ENCODE results near the gene DNER. TPM values are rescaled to one million over a fixed set of nuclear protein-coding genes. Genes with fewer than 3 reads are reported as not detected.

DNER gene
- total RNA-seq, 1 donor from 2014 or later, result not detected

GRCh38 chr2:229714736-229715541 is 584 bp upstream of the DNER start:
- H3K4me1 Mint-ChIP-seq (ENCODE audit: low read depth), result peaks cover 7% of the 10 kb centered on the region
- H3K9me3 Mint-ChIP-seq (ENCODE audit: low read depth), result peaks cover 7% of the 10 kb centered on the region

GRCh38 chr2:229713371-229714079 is 830 bp downstream of the DNER start:
- peaks cover 70% of the 10 kb centered on the region for H3K27me3 Mint-ChIP-seq (ENCODE audit: low read depth)
- no peak for DNase-seq (ENCODE audit: low spot score)
- H3K27ac Mint-ChIP-seq (ENCODE audit: unreplicated experiment), result no peak overlapping the region

More at GRCh38 chr2:229714736-229715541, 584 bp upstream of the DNER start:
- H3K36me3 Mint-ChIP-seq (ENCODE audit: low read depth), result peaks cover 2% of the 10 kb centered on the region
- no peak for TF ChIP-seq CTCF (IDR thresholded peaks at IDR 0.05)
- peak overlapping the region; percentile 44 for H3K4me3 Mint-ChIP-seq (ENCODE audit: unreplicated experiment)
- peaks cover 73% of the 10 kb centered on the region for H3K27me3 Mint-ChIP-seq (ENCODE audit: low read depth)
- DNase-seq (ENCODE audit: low spot score), result peak; percentile 94
- H3K27ac Mint-ChIP-seq (ENCODE audit: unreplicated experiment), result no peak overlapping the region

GRCh38 chr2:229712136-229712535 is 2.2 kb downstream of the DNER start:
- H3K9me3 Mint-ChIP-seq (ENCODE audit: low read depth), result peaks cover 7% of the 10 kb centered on the region
- H3K36me3 Mint-ChIP-seq (ENCODE audit: low read depth), result peaks cover 2% of the 10 kb centered on the region
- peaks cover 67% of the 10 kb centered on the region for H3K27me3 Mint-ChIP-seq (ENCODE audit: low read depth)
- H3K27ac Mint-ChIP-seq (ENCODE audit: unreplicated experiment), result no peak overlapping the region
- peaks cover 7% of the 10 kb centered on the region for H3K4me1 Mint-ChIP-seq (ENCODE audit: low read depth)
- peak; percentile 57 for TF ChIP-seq CTCF (IDR thresholded peaks at IDR 0.05)
- H3K4me3 Mint-ChIP-seq (ENCODE audit: unreplicated experiment), result no peak overlapping the region
- DNase-seq (ENCODE audit: low spot score), result no peak

More at GRCh38 chr2:229713371-229714079, 830 bp downstream of the DNER start:
- TF ChIP-seq CTCF (IDR thresholded peaks at IDR 0.05), result peak; percentile 30
- peaks cover 7% of the 10 kb centered on the region for H3K4me1 Mint-ChIP-seq (ENCODE audit: low read depth)
- H3K9me3 Mint-ChIP-seq (ENCODE audit: low read depth), result peaks cover 7% of the 10 kb centered on the region
- H3K36me3 Mint-ChIP-seq (ENCODE audit: low read depth), result peaks cover 2% of the 10 kb centered on the region
- peak overlapping the region; percentile 50 for H3K4me3 Mint-ChIP-seq (ENCODE audit: unreplicated experiment)

GRCh38 chr2:229708335-229708734 is 6.0 kb downstream of the DNER start:
- DNase-seq (ENCODE audit: low spot score), result no peak
- peaks cover 7% of the 10 kb centered on the region for H3K9me3 Mint-ChIP-seq (ENCODE audit: low read depth)
- no peak overlapping the region for H3K4me3 Mint-ChIP-seq (ENCODE audit: unreplicated experiment)
- H3K27ac Mint-ChIP-seq (ENCODE audit: unreplicated experiment), result no peak overlapping the region
- TF ChIP-seq CTCF (IDR thresholded peaks at IDR 0.05), result no peak
- peaks cover 2% of the 10 kb centered on the region for H3K36me3 Mint-ChIP-seq (ENCODE audit: low read depth)
- H3K4me1 Mint-ChIP-seq (ENCODE audit: low read depth), result peaks cover under 1% of the 10 kb centered on the region
- peaks cover 70% of the 10 kb centered on the region for H3K27me3 Mint-ChIP-seq (ENCODE audit: low read depth)

- Mint-ChIP-seq H3K27me3 (ENCODE audit: low read depth) (peaks cover 35% of the 10 kb centered on the region), H3K9me3 (ENCODE audit: low read depth) (no peaks in the 10 kb centered on the region), H3K4me1 (ENCODE audit: low read depth) (no peaks in the 10 kb centered on the region), H3K36me3 (ENCODE audit: low read depth) (no peaks in the 10 kb centered on the region), H3K4me3 (ENCODE audit: unreplicated experiment) (no peak overlapping the region), H3K27ac (ENCODE audit: unreplicated experiment) (no peak overlapping the region)
- DNase-seq (ENCODE audit: low spot score), result no peak
- TF ChIP-seq CTCF (IDR thresholded peaks at IDR 0.05), result no peak
Measured at GRCh38 chr2:229703909-229704630, 10.3 kb downstream of the DNER start.
